Activated CD4-positive, alpha-beta T cell treated with anti-CD3 and anti-CD28 coated beads, Interleukin-2, Interleukin-4, amounts not matched to agents 100 ng/mL and 50 ng/mL, durations not matched to agents 16 hours and 8 hours (primary cell): Measurements from ENCODE around the gene RBPJ.

Experiments used
- DNase-seq: peaks from one replicate; pipeline ENCODE4 v3.0.0-alpha.2; 2020; ENCODE audit warnings: low spot score

Gene RBPJ

DNA sequence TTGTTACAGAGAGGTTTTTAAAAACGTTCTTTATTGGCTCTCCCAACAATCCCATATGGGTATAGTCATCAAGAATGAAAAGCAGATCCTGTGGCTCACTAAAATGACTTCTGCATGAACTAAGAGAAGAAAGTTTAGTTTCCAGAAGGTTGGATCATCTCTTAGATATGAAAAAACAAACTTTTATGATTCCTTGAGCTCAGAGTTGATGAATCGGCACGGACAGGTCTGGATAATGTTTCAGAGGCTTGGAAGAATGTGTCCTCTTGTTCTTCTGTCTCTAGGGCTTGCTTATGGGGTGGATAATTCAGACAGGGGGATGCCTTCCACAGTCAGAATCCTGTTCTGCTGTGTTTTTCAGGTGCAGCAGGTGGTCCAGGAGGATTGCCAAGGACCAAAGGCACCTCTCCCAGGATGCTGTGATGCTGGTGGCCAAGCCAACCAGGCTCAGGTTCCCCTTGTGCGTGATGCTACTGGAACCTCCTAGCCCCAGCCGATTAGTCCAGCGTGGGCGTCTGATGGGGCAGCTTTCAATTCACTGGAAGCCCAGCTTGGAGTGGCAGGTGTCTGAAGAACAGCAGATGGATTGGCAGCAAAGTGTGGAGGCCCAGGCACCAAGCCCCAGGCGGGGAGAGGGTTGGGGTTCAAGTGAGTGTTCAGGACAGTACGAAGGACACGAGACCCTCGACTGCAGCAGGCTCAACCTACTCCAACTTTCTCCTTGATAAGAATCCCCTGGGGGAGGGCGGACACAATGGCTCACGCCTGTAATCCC lies 139.1 kb downstream of the RBPJ start:
- no peak for DNase-seq

- DNase-seq, result no peak
Measured at GRCh38 chr4:26462874-26463273, 142.1 kb downstream of the RBPJ start.

DNA sequence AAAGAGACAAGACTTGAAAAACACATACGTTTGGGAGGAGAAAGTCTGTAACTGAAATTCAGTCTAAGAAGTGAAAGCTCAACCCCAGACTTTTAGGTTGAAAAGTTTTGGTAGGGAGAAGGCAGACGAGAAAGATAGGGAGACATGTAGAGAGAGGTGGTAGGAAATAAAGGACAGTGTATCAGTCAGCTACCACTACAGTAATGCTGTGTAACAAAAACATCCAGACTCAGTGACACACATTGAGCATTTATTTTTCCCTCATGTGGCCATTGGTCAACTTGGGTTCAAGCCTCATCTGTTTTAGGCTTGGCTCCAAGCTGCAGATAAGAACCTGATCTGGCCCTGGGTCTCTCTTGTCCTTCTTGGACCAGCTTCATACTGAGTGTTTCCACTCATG lies 142.6 kb downstream of the RBPJ start:
- DNase-seq, result no peak

GRCh38 chr4:26464420-26465095 lies 143.7 kb downstream of the RBPJ start:
- no peak for DNase-seq

- no peak for DNase-seq
Measured at GRCh38 chr4:26466578-26467270, 145.9 kb downstream of the RBPJ start.

DNA sequence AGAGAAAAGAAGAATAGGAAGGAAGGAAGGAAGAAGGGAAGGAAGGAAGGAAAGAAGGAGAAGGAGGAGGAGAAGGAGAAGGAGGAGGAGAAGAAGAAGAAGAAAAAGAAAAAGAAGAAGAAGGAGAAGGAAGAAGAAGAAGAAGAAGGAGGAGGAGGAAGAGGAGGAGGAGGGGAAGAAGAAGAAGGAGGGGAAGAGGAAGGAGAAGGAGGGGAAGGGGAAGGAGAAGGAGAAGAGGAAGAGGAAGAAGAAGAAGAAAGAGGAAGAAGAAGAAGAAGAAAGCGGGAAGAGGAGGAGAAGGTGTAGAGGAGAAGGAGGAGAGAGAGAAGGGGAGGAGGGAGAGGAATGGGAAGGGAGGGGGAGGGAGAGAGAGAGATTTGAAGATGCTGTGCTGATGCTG lies 146.9 kb downstream of the RBPJ start:
- no peak for DNase-seq

DNA sequence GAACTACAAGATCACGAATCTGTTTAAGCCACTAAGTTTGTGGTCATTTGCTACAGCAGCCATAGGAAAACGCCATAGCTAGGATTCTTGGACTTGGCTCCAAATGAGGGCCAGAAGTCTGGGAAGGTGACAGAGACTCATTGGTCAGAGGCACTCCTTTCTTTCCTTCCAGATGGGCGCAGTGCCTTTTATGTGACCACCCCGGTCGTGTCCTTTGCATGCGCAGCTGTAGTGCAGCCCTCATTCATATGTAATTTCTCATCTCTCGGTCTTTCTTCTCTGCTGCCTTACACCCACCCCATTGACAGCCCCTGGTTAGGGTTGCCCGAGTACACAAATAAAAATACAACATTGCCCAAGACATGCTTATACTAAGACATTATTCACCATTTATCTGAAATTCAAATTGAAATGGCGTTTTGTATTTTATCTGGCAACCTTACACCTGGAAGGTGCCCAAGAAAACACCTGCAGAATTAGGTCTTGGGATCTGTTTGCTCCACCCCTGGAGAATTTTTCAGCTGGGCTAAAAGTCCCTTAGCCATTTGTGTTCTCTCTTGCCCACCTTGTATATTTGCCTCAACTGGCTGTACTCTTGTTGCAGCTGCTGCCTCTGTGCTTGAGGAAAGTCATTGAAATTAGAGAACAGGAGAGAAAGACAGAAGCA lies 147.6 kb downstream of the RBPJ start:
- no peak for DNase-seq

DNA sequence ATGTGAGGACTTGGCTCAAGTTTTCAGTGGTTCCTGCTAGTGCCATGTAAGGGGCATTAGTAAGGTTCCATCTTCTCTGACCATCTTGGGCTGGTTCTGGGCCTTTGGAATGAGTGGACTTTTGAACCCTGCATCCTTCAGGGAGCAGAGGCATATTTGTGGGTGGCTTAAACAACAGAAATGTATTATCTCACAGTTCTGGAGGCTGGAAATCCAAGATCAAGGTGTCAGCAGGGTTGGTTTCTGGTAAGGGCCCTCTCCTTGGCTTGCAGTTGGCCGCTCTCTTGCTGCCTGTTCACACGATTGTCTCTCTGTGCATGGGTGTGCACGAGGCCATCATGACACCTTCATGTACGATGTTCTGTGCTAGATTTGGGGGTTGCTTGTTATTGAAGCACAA lies 148.2 kb downstream of the RBPJ start:
- no peak for DNase-seq

DNA sequence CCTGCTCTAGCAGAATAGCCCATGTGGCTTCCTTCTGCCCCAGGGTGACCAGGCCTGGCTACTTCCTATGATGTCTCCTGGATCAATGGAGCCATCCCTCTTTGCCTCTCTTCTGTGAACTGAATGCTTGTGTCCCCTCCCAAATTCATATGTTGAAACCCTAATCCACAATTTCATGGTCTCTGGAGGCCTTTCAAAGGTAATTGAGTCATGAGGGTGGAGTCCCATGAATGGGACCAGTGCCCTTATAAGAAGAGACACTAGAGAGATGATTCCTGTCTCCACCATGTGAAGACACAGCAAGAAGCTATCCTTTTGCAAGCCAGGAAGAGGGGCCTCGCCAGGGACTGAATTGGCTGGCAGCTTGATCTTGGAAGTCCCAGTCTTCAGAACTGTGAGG lies 151.1 kb downstream of the RBPJ start:
- no peak for DNase-seq

GRCh38 chr4:26473893-26474292 lies 153.1 kb downstream of the RBPJ start:
- DNase-seq, result no peak

- DNase-seq, result no peak
Measured at GRCh38 chr4:26474551-26474950, 153.7 kb downstream of the RBPJ start.

GRCh38 chr4:26475716-26476115 lies 154.9 kb downstream of the RBPJ start:
- DNase-seq, result no peak

GRCh38 chr4:26476545-26476944 lies 155.7 kb downstream of the RBPJ start:
- DNase-seq, result no peak

DNA sequence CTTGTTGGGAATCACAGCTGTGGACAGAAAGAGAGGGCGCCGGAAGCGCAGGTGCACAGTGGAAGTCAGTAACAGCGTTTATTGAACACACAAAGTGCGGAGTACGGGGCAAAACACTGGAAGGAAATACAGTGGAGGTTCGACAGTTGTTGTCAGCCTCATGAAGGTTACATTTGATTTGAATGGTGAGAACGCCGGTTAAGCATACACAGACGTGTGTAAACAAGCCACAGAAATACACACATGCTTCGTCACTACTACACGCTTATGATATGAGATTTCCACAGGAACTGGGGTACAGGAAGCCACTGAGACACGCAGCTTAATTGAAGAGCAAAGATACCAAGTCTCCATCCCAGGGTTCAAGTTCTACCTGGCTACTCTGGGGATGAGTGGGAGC lies 157.5 kb downstream of the RBPJ start:
- no peak for DNase-seq

- no peak for DNase-seq
Measured at GRCh38 chr4:26482508-26483462, 162.0 kb downstream of the RBPJ start.

DNA sequence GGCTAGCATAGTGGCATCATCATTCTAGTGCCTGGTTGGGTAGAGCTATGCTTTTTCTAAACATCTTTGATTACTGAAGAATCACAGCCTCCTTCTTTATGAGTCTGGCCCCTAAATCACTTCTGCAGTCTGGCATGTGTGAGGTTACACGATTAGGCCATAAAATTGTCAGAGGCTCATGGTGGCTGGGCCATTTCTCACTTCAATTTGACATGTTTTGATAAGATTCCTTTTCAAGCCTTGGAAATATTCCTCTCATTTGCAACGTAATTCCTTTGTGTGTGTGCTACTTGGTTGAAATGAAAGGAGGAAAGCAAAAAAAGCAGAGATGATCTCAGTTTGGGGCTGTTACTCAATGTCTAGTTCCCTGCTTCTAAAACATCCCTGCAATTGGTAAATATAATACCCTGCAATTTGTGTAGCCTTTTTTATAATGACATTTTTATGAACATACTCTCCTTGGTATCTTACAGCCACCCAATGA lies 163.3 kb downstream of the RBPJ start:
- no peak for DNase-seq

- DNase-seq, result no peak
Measured at GRCh38 chr4:26484516-26484915, 163.7 kb downstream of the RBPJ start.
